Activated CD8-positive, alpha-beta T cell treated with anti-CD3 and anti-CD28 coated beads for 36 hours (primary cell): Measurements from ENCODE around the gene PCDHB13. TPM values are rescaled to one million over a fixed set of nuclear protein-coding genes. Genes with fewer than 3 reads are reported as not detected.
"Not testable (repeated sequence)": the region's sequence is repeated elsewhere in the genome, so short reads cannot be mapped to it uniquely, and the experiment has no call there.

Experiments
- ATAC-seq: fragments of 200-7000 bp; cut with Tn5 transposase; one replicate; pipeline ENCODE4 v1.10.0; 2021; ENCODE audit warnings: mild to moderate bottlenecking, moderate library complexity
- CTCF ChIA-PET: fragments of 350-600 bp; sonication (Branson Sonifier 250); formaldehyde crosslinking; loops from one replicate; lab custom pipeline; 2021; ENCODE audit warnings: antibody characterized with exemption; lab: Charles Lee
- POLR2A ChIA-PET: fragments of 350-600 bp; sonication (Branson Sonifier 250); formaldehyde crosslinking; loops from one replicate; lab custom pipeline; 2021; ENCODE audit warnings: antibody characterized with exemption; lab: Charles Lee
- DNase-seq: peaks from one replicate; pipeline ENCODE4 v3.0.0-alpha.2; 2020
- H3K27ac Mint-ChIP-seq: one replicate; pipeline ENCODE4 v1.8.0; 2021; ENCODE audit warnings: mild to moderate bottlenecking, mixed read lengths
- H3K27me3 Mint-ChIP-seq: one replicate; pipeline ENCODE4 v1.8.0; 2021; ENCODE audit warnings: mixed read lengths
- H3K36me3 Mint-ChIP-seq: one replicate; pipeline ENCODE4 v1.8.0; 2021; ENCODE audit warnings: low read depth, mixed read lengths
- H3K4me1 Mint-ChIP-seq: one replicate; pipeline ENCODE4 v1.8.0; 2021; ENCODE audit warnings: low read depth, mixed read lengths
- H3K4me3 Mint-ChIP-seq: one replicate; pipeline ENCODE4 v1.8.0; 2021; ENCODE audit warnings: mild to moderate bottlenecking, moderate library complexity, mixed read lengths
- H3K9me3 Mint-ChIP-seq: one replicate; pipeline ENCODE4 v1.8.0; 2021; ENCODE audit warnings: mixed read lengths
- intact Hi-C: fragments of 100-400 bp; cut with micrococcal nuclease; formaldehyde crosslinking; loops from one replicate; pipeline ENCODE4 v1.10.0; 2022
- total RNA-seq, 2 experiments: library from RNA; stranded (reverse); gene quantifications; one replicate each; pipeline ENCODE4 v1.2.3, GENCODE V29; 2021
- TF ChIP-seq, protein P1 (sequence below): fragments of 200-600 bp; IDR thresholded peaks from one replicate; pipeline ENCODE4 v1.8.0; 2022; ENCODE audit warnings: antibody characterized with exemption, mild to moderate bottlenecking

The PCDHB13 gene
- total RNA-seq, 2 experiments from 2014 or later, result not detected

DNA sequence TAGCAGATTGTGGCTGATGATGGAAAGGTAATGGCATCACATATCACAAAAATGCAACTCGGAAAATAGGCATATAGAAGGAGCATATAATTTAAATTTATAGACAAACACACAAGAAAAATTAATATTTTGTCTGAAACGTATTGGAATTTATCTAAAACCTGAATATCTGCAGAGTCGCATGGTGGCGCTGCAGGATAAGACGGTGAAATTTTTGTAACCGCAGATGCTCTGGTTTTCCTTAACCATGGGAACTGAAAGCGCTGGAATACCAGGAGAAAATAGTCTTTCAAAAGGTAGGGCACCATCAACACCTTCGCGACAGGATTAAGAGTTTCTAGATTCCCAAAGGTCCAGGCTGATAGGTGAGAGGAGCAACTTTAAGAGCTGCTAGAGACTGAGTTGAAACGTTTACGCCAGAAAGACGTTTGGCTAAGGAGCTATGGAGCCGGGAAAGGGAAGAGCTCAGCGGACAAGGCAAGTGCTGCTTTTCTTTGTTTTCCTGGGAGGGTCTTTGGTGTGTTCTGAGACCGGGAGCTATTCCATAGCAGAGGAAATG lies 20.5 kb downstream of the PCDHB13 start:
- intact Hi-C loops, result no loop called here
- TF ChIP-seq, protein P1, sequence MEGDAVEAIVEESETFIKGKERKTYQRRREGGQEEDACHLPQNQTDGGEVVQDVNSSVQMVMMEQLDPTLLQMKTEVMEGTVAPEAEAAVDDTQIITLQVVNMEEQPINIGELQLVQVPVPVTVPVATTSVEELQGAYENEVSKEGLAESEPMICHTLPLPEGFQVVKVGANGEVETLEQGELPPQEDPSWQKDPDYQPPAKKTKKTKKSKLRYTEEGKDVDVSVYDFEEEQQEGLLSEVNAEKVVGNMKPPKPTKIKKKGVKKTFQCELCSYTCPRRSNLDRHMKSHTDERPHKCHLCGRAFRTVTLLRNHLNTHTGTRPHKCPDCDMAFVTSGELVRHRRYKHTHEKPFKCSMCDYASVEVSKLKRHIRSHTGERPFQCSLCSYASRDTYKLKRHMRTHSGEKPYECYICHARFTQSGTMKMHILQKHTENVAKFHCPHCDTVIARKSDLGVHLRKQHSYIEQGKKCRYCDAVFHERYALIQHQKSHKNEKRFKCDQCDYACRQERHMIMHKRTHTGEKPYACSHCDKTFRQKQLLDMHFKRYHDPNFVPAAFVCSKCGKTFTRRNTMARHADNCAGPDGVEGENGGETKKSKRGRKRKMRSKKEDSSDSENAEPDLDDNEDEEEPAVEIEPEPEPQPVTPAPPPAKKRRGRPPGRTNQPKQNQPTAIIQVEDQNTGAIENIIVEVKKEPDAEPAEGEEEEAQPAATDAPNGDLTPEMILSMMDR, result peak; percentile 10
- CTCF ChIA-PET, result interaction anchor here (0.8 to 1.5 kb wide), 5 partner anchors 11 to 323 kb away, joined by 3 to 6 read pairs (median 4); partner anchors contain the start of gene PCDHB15

DNA sequence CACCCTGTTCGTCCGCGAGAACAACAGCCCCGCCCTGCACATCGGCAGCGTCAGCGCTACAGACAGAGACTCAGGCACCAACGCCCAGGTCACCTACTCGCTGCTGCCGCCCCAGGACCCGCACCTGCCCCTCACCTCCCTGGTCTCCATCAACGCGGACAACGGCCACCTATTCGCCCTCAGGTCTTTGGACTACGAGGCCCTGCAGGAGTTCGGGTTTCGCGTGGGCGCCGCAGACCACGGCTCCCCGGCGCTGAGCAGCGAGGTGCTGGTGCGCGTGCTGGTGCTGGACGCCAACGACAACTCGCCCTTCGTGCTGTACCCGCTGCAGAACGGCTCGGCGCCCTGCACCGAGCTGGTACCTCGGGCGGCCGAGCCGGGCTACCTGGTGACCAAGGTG lies 22.2 kb downstream of the PCDHB13 start:
- H3K4me3 Mint-ChIP-seq, CTCF ChIA-PET, POLR2A ChIA-PET, intact Hi-C loops, H3K27ac Mint-ChIP-seq, ATAC-seq, H3K4me1 Mint-ChIP-seq, DNase-seq: not testable (repeated sequence)
- peaks cover 17% of the 10 kb centered on the region for H3K36me3 Mint-ChIP-seq
- H3K27me3 Mint-ChIP-seq, result peaks cover 48% of the 10 kb centered on the region
- H3K9me3 Mint-ChIP-seq, result peaks cover 34% of the 10 kb centered on the region

More for the DNA sequence above, 20.5 kb downstream of the PCDHB13 start:
- peaks cover 26% of the 10 kb centered on the region for H3K9me3 Mint-ChIP-seq
- H3K4me1 Mint-ChIP-seq, result no peaks in the 10 kb centered on the region
- DNase-seq (no peak), ATAC-seq (no peak)
- peaks cover 14% of the 10 kb centered on the region for H3K36me3 Mint-ChIP-seq
- no peak overlapping the region for H3K27ac Mint-ChIP-seq
- peaks cover 37% of the 10 kb centered on the region for H3K27me3 Mint-ChIP-seq
- POLR2A ChIA-PET, result no interaction called here
- no peak overlapping the region for H3K4me3 Mint-ChIP-seq

DNA sequence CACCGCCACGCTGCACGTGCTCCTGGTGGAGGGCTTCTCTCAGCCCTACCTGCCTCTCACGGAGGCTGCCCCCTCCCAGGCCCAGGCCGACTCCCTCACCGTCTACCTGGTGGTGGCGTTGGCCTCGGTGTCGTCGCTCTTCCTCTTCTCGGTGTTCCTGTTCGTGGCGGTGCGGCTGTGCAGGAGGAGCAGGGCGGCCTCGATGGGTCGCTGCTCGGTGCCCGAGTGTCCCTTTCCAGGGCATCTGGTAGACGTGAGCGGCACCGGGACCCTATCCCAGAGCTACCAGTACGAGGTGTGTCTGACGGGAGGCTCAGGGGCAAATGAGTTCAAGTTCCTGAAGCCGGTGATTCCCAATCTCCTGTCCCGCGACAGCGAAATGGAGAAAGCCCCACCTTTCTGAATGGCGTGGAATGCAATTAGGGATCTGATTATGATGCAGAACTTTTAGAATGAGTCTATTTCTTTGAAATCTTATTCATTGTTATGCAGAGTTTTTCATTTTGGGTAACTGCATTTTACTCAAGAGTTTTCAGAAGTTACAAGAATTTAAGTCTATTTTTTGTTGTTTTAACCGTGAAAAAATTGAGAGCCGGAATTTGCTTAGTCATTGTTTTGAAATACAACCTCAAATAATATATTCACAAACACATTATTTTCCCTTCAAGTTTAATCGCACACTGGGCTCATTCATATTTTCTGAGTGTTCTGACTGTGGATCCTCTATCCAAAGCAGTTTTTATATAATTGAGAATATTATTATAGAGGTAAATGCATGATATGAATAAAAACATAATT lies 23.0 kb downstream of the PCDHB13 start:
- CTCF ChIA-PET, result no interaction called here
- TF ChIP-seq, protein P1, result no peak
- peaks cover 52% of the 10 kb centered on the region for H3K27me3 Mint-ChIP-seq
- no peaks in the 10 kb centered on the region for H3K4me1 Mint-ChIP-seq
- DNase-seq (no peak), ATAC-seq (no peak)
- POLR2A ChIA-PET, result no interaction called here
- peaks cover 19% of the 10 kb centered on the region for H3K36me3 Mint-ChIP-seq
- H3K4me3 Mint-ChIP-seq, result no peak overlapping the region
- intact Hi-C loops, result no loop called here
- no peak overlapping the region for H3K27ac Mint-ChIP-seq
- H3K9me3 Mint-ChIP-seq, result peaks cover 35% of the 10 kb centered on the region

DNA sequence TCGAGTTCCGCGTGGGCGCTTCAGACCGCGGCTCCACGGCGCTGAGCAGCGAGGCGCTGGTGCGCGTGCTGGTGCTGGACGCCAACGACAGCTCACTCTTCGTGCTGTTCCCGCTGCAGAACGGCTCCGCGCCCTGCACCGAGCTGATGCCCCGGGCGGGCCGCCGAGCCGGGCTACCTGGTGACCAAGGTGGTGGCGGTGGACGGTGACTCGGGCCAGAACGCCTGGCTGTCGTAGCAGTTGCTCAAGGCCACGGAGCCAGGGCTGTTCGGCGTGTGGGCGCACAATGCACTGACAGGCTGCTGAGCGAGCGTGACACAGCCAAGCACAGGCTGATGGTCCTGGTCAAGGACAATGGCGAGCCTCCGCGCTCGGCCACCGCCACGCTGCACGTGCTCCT lies 27.8 kb downstream of the PCDHB13 start:
- Mint-ChIP-seq H3K4me1 (no peaks in the 10 kb centered on the region), H3K9me3 (peaks cover 45% of the 10 kb centered on the region), H3K27ac (no peak overlapping the region), H3K4me3 (no peak overlapping the region), H3K27me3 (peaks cover 41% of the 10 kb centered on the region), H3K36me3 (peaks cover 34% of the 10 kb centered on the region)
- intact Hi-C loops, result no loop called here
- DNase-seq (no peak), ATAC-seq (no peak)
- POLR2A ChIA-PET, result no interaction called here
- TF ChIP-seq, protein P1, result no peak
- CTCF ChIA-PET, result no interaction called here

DNA sequence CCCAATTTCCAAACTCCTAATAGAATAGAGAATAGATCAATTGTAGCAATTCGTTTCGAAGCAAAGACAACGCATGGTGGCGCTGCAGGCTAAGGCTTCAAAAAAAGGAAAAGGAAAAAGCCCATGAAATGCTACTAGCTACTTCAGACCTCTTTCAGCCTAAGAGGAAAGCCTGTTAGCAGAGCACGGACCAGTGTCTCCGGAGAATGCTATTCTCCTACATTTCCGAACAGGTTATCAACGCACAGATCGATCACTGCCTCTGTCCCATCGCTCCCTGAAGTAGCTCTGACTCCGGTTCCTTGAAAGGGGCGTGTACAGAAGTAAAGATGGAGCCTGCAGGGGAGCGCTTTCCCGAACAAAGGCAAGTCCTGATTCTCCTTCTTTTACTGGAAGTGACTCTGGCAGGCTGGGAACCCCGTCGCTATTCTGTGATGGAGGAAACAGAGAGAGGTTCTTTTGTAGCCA lies 31.6 kb downstream of the PCDHB13 start, which contains the start of gene PCDHB15:
Gene PCDHB15, plus strand, starts transcription at position 146 of the 468 bp plus-strand sequence. Its CDS starts 184 bp downstream, at position 330.
- Mint-ChIP-seq H3K4me3 (no peak within 1 kb of the TSS), H3K4me1 (no peaks in the 10 kb centered on the region), H3K9me3 (peaks cover 58% of the 10 kb centered on the region), H3K27ac (no peak within 1 kb of the TSS), H3K27me3 (peaks cover 28% of the 10 kb centered on the region), H3K36me3 (peaks cover 39% of the 10 kb centered on the region)
- CTCF ChIA-PET, result interaction anchor here (0.7 to 1.7 kb wide), 9 partner anchors 9 to 319 kb away, joined by 3 to 9 read pairs (median 4); partner anchors contain the start of genes PCDHB12 and PCDHB14
- TF ChIP-seq, protein P1, result peak; percentile 20
- intact Hi-C loops, result no loop called here
- DNase-seq (peak; percentile 51), ATAC-seq (no peak)
- POLR2A ChIA-PET, result interaction anchor here (0.9 kb wide), 1 partner anchor 10 kb away, joined by 3 read pairs; no protein-coding TSS in a partner anchor

DNA sequence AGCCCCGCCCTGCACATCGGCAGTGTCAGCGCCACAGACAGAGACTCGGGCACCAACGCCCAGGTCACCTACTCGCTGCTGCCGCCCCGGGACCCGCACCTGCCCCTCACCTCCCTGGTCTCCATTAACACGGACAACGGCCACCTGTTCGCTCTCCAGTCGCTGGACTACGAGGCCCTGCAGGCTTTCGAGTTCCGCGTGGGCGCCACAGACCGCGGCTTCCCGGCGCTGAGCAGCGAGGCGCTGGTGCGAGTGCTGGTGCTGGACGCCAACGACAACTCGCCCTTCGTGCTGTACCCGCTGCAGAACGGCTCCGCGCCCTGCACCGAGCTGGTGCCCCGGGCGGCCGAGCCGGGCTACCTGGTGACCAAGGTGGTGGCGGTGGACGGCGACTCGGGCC lies 33.3 kb downstream of the PCDHB13 start:
- Mint-ChIP-seq H3K36me3 (peaks cover 34% of the 10 kb centered on the region), H3K9me3 (peaks cover 59% of the 10 kb centered on the region), H3K27me3 (peaks cover 16% of the 10 kb centered on the region)
- intact Hi-C loops, H3K4me3 Mint-ChIP-seq, H3K27ac Mint-ChIP-seq, POLR2A ChIA-PET, ATAC-seq, H3K4me1 Mint-ChIP-seq, DNase-seq: not testable (repeated sequence)
- CTCF ChIA-PET, result interaction anchor here (1.6 kb wide), 1 partner anchor 10 kb away, joined by 4 read pairs; no protein-coding TSS in a partner anchor

DNA sequence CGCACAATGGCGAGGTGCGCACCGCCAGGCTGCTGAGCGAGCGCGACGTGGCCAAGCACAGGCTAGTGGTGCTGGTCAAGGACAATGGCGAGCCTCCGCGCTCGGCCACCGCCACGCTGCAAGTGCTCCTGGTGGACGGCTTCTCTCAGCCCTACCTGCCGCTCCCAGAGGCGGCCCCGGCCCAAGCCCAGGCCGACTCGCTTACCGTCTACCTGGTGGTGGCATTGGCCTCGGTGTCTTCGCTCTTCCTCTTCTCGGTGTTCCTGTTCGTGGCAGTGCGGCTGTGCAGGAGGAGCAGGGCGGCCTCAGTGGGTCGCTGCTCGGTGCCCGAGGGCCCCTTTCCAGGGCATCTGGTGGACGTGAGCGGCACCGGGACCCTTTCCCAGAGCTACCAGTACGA lies 33.7 kb downstream of the PCDHB13 start:
- H3K4me1 Mint-ChIP-seq, H3K27ac Mint-ChIP-seq, H3K4me3 Mint-ChIP-seq, CTCF ChIA-PET, DNase-seq, intact Hi-C loops, ATAC-seq, POLR2A ChIA-PET: not testable (repeated sequence)
- H3K9me3 Mint-ChIP-seq, result peaks cover 57% of the 10 kb centered on the region
- peaks cover 14% of the 10 kb centered on the region for H3K27me3 Mint-ChIP-seq
- peaks cover 32% of the 10 kb centered on the region for H3K36me3 Mint-ChIP-seq
